GM19025 (cell line): ENCODE results near the gene BRINP3.
"Not testable (repeated sequence)": the region's sequence is repeated elsewhere in the genome, so short reads cannot be mapped to it uniquely, and the experiment has no call there.

Experiments
- ATAC-seq: cut with Tn5 transposase; IDR thresholded peaks from one replicate; pipeline ENCODE4 v1.9.1; 2021; ENCODE audit warnings: mild to moderate bottlenecking, low read depth, moderate library complexity; ENCODE audit not compliant: unreplicated experiment

The BRINP3 gene

DNA sequence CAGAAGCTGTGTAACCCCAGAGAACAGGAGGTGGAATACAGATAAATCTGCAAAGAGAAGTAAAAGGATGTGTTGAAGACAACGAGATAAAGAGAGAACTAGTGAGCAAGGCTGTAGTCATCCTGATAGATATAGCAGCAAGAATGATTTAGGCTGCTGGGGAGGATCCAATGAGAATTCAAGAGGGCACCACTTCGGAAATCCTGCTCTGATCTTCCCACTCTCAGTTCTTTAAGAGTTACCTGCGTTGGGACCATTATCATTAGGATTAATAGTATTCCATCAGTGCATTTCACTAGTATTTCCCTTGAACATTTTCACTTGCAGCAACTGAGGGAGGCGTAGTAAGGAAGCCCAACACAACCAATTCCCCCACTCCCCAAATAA, at the start of gene BRINP3:
Gene BRINP3 (minus strand): TSS at position 103 of the 387 bp plus-strand sequence.
- ATAC-seq, result no peak

- ATAC-seq, result no peak
Observed at GRCh38 chr1:190511554-190511953, 33.9 kb upstream of the BRINP3 start.

DNA sequence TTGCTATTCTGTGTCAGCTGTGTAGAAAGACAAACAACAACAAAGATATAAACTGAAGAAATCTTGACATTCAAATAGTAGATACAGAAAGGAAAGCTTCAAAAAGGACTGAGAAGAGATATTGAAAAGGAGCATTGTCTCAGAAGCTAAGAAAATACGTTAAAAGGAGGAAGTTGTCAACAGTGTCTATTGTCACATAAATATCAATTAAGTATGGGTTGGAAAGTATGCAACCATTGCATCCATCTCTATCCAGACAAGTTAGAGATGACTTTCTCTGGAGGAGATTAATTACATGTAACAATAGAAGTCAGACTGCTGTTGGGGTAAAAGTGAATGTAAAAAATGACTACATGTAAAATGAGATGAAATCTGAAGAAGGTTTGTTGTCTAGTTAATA, 29.7 kb upstream of the BRINP3 start:
- ATAC-seq, result no peak

- not testable (repeated sequence) for ATAC-seq
Observed at GRCh38 chr1:190504539-190504938, 26.9 kb upstream of the BRINP3 start.

GRCh38 chr1:190497565-190497964, 19.9 kb upstream of the BRINP3 start:
- ATAC-seq, result no peak

- ATAC-seq, result no peak
Observed at GRCh38 chr1:190494451-190494850, 16.8 kb upstream of the BRINP3 start.

GRCh38 chr1:190491404-190491803, 13.7 kb upstream of the BRINP3 start:
- no peak for ATAC-seq

DNA sequence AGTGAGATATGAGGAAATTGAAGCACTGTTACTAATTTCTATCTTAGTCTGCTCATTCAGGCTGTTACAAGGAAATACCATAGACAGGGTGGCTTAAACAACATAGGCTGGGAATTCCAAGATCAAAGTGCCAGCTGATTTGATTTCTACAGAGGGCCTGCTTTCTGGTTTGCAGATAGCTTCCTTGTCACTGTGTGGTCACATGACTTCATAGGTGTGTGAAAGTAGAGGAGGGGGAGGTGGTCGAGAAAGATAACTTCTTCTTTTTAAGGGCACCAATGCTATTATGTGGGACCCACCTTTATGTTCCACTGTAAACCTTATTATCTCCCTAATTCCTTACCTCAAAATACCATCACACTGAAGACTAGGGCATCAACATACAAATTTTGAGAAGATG, 6.4 kb upstream of the BRINP3 start:
- ATAC-seq, result no peak

DNA sequence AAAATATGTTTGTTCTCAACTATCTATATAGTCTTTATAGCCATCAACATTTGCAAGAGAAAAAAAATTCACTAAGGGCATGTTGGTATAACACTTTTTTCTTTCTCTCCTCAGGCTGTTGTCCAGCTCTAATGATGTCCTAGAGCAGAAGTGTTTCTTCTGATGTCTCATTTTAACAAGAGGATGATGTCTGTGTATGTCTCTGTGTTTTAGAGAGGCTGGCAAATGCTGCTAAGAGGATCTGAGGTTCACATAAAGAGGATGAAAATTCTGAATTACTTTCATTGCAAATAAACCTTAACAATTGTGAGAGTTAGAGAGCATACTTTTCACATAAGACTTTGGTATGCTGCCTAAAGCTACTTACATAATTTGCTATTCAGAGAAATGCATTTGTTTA, 2.6 kb upstream of the BRINP3 start:
- no peak for ATAC-seq

- ATAC-seq, result no peak
Observed at GRCh38 chr1:190479516-190479915, 1.9 kb upstream of the BRINP3 start.

DNA sequence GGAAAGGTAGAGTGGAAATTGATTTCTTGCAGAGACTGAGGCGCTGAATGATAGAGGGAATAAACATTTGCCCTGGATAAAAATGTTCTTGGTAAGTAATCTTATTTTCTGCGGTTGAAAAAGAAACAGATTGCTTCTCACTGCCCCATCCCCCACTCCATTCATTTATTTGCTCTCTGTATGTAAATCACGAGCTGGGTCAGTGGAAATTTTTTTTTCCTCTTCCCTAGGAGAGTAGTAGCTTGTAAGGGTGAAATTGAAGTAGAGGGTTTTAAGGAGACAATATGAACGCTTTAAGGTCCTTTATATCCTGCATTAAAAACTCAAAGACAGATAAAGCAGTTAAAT, 1.4 kb upstream of the BRINP3 start:
- ATAC-seq, result no peak

- peak; percentile 42 for ATAC-seq
Observed at GRCh38 chr1:190478149-190479049, 735 bp upstream of the BRINP3 start.

GRCh38 chr1:190476806-190477205, 858 bp downstream of the BRINP3 start:
- no peak for ATAC-seq

DNA sequence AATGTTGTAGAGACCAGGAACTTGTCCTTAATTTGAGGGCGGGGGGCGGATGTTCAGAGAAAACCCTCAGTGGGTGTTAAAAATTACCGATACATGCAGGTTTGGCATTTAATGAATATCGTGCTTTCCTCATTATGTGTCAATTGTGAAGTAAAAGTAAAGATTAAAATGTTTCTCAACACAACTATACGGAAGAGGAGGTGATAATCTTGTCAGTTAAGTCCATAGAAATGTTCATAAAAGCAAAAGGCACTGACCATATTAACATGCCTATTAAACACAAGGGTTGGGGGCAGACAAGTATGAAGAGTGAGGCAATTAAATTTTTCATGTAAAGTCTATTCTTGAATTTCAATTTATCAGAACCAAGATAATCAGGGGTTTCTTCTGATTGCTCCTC, 1.3 kb downstream of the BRINP3 start:
- ATAC-seq, result no peak

DNA sequence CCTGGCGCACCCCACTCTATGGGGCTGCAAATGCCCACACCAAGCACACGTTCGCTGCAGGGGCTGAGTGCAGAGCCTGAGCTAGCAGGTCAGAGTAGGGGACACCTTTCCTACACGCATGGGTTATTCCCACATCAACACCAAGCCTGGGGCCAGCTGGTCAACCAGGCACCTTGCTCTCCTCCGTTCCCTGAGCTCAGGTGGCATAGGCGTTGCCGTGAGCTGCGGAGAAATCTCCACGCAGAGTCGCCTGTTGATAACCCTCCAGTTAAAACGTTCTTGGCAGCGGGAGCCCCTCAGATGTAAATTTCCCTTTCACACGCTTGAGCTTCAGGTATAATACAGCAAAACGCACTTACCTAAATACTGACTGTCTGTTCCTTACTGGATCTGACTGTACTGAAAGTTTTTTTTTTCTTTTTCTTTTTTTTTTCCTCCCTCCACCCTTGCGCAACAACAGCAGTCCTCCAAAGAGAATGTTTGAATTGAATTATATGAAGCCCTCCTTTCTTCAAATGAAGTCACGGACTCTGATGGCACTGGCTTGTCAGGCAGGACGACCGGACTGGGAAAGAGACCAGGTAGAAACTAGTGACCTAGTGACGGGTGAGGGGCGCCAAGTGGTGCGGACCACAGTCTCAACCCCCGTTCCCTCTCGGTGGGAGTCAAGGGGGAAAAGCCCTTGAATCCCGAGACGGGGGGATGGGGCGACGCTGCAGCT, 2.1 kb downstream of the BRINP3 start:
- ATAC-seq, result no peak

DNA sequence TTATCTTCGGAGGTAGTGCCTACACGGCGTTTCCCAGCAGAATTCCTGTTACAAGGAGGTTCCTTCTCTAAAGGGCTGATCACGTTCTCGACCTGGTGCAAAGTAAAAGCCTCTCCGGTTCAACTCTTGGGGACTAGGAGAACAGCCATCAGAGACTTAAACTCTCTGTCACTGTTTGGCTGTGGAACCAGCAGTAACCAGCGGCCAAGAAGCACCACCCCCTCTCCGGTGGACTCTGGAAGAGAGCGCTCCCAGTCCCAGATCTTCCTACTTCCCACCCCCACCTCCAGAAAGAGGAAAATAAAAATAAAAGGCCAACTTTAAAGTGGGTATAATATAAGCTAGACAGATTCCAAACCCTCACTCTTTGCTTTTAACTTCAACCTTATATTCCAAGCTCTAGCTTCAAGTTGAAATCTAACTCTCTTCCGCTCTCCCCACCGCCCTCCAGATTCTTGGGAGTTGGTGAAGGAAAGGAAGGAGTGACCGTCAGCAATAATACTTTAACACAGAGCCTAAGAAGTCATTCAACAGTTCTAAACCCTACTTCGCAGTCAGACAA, 2.9 kb downstream of the BRINP3 start:
- no peak for ATAC-seq

DNA sequence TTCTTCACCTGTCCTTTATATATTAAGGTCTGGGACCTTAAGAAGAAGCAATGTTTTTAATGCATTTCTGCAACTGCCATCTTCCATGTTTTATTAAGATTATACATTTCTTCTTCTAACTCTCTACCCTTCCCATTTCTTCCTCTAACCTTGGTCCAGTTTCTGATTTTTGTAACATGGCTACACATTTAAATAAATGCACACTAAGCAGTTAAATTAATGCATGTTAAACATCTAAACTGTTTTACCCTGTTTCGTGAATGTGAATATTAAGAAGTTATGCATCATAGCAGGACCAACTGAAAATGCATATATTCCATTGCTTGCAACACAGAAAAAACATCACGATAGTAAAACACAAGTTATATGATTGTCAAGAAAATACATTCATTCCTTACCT, 3.7 kb downstream of the BRINP3 start:
- no peak for ATAC-seq

GRCh38 chr1:190472494-190472893, 5.2 kb downstream of the BRINP3 start:
- no peak for ATAC-seq

DNA sequence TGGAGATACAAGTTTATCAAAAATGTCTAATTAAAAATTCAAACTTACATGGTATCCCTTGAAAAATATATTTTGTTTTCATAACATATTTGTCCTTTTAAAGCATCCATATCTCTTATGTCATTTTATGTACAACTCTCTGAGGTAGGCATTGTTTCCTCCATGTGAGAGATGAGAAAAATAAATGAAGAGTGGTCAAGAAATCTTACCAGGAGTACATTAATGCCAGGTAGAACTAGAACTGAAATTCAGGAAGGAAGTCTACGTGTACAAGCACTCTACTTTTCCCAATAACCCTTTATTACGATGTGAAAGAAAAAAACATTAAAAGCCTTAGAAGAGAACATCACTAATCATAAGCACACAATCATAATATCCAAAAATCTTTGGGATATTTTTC, 5.6 kb downstream of the BRINP3 start:
- ATAC-seq, result no peak

DNA sequence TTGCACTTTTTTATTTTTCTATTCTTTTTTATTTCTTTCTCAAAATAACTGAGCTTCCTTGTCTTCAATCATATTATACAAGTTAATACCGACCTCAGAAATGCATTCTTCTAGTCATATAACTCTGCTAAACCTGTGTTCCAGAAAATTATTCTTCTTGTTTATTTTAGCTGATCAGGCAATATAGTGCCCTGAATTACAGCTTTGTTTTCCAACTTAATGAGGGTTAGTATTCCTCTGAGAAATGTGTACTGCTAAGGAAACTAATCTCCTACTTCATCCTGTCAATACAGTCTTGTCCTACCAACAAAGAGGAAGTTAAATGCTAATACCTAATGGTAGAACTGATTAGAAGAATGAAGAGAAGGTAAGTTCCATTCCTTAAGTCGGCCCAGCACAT, 13.0 kb downstream of the BRINP3 start:
- no peak for ATAC-seq

- ATAC-seq, result no peak
Observed at GRCh38 chr1:190456129-190456528, 21.5 kb downstream of the BRINP3 start.

DNA sequence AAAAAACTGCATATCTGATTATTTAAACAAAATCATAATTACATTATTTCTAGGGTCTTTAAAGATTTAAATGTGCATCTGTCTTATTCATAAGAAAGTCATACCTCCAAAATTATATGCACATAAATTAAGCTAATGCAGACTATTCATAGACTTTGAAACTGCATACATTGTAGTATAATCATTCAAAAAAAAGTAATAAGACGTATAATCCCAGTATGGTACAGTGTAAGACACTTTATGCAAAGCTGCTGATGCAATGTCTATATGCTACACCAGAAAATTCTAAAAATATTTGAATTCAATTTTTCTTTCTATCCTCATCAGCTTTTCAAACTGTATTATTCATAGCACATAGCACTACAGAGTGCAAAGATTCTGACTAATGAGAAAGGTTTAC, 22.0 kb downstream of the BRINP3 start:
- ATAC-seq, result no peak
